BLaER1 treated with 17β-estradiol and CSF1 and Interleukin-3, amounts not matched to agents 10 nM and 100 nM (cell line): ENCODE measurements around the gene LPCAT2.

Experiments
- H3K27ac ChIP-seq, 11 experiments: shearing (Covaris generic); formaldehyde crosslinking; 2 replicates each; pipeline ENCODE4 v1.8.1; 2022
- H3K27me3 ChIP-seq, 11 experiments: shearing (Covaris generic); formaldehyde crosslinking; 2 replicates each; pipeline ENCODE4 v1.8.1; 2022
- H3K36me3 ChIP-seq, 11 experiments: shearing (Covaris generic); formaldehyde crosslinking; 2 replicates each; pipeline ENCODE4 v1.8.1; 2022
- H3K4me1 ChIP-seq, 10 experiments: shearing (Covaris generic); formaldehyde crosslinking; 2 replicates each; pipeline ENCODE4 v1.8.1; 2022
- H3K4me2 ChIP-seq, 11 experiments: shearing (Covaris generic); formaldehyde crosslinking; 2 replicates each; pipeline ENCODE4 v1.8.1; 2022
- H3K4me3 ChIP-seq, 10 experiments: shearing (Covaris generic); formaldehyde crosslinking; 2 replicates each; pipeline ENCODE4 v1.8.1; 2022
- H3K9ac ChIP-seq, 11 experiments: shearing (Covaris generic); formaldehyde crosslinking; 2 replicates each; pipeline ENCODE4 v1.8.1; 2022
- H3K9me3 ChIP-seq, 11 experiments: shearing (Covaris generic); formaldehyde crosslinking; replicated peaks in 1 of 11; 2 replicates each; pipeline ENCODE4 v1.8.1; 2022
- H4K20me1 ChIP-seq, 11 experiments: shearing (Covaris generic); formaldehyde crosslinking; 2 replicates each; pipeline ENCODE4 v1.8.1; 2022
- Cebpa-rat ChIP-seq, 11 experiments: shearing (Covaris generic); IDR thresholded peaks; 2 replicates each; pipeline ENCODE4 v1.8.1; 2022

The LPCAT2 gene

GRCh38 chr16:55490301-55490700, 18.6 kb upstream of the LPCAT2 start:
- H3K4me3 ChIP-seq, result no peak overlapping the region
- H3K4me1 ChIP-seq, result peaks cover 0 to 5% (median 0%) of the 10 kb centered on the region in 10 experiments; a peak in 1 of 20 replicates
- H3K9ac ChIP-seq, result no peak overlapping the region
- no peak overlapping the region for H3K4me2 ChIP-seq
- peaks cover 0 to 4% (median 0%) of the 10 kb centered on the region in 11 experiments; a peak in 1 of 22 replicates for H3K9me3 ChIP-seq
- TF ChIP-seq Cebpa-rat (IDR thresholded peaks at IDR 0.05), result no peak
- H3K27me3 ChIP-seq, result no peaks in the 10 kb centered on the region
- no peak overlapping the region for H3K27ac ChIP-seq
- H3K36me3 ChIP-seq, result peaks cover 0 to 3% (median 0%) of the 10 kb centered on the region in 11 experiments; a peak in 4 of 22 replicates
- no peaks in the 10 kb centered on the region for H4K20me1 ChIP-seq

GRCh38 chr16:55491691-55492090, 17.2 kb upstream of the LPCAT2 start:
- H3K4me3 ChIP-seq, result no peak overlapping the region
- H3K4me1 ChIP-seq, result peaks cover 2 to 17% (median 4%) of the 10 kb centered on the region in 10 experiments
- no peaks in the 10 kb centered on the region for H3K9me3 ChIP-seq
- H3K4me2 ChIP-seq, result no peak overlapping the region
- TF ChIP-seq Cebpa-rat (IDR thresholded peaks at IDR 0.05), result no peak
- H3K36me3 ChIP-seq, result no peaks in the 10 kb centered on the region
- no peaks in the 10 kb centered on the region for H3K27me3 ChIP-seq
- H3K27ac ChIP-seq, result no peak overlapping the region
- H3K9ac ChIP-seq, result no peak overlapping the region
- no peaks in the 10 kb centered on the region for H4K20me1 ChIP-seq

GRCh38 chr16:55492756-55493380, 16.0 kb upstream of the LPCAT2 start:
- no peak for TF ChIP-seq Cebpa-rat (IDR thresholded peaks at IDR 0.05)
- no peak overlapping the region for H3K4me3 ChIP-seq
- no peaks in the 10 kb centered on the region for H3K27me3 ChIP-seq
- H3K4me2 ChIP-seq, result no peak overlapping the region
- no peak overlapping the region for H3K9ac ChIP-seq
- no peaks in the 10 kb centered on the region for H3K9me3 ChIP-seq
- no peaks in the 10 kb centered on the region for H3K36me3 ChIP-seq
- H3K4me1 ChIP-seq, result peaks cover 11 to 28% (median 15%) of the 10 kb centered on the region in 10 experiments
- H4K20me1 ChIP-seq, result no peaks in the 10 kb centered on the region
- no peak overlapping the region for H3K27ac ChIP-seq

GRCh38 chr16:55494994-55495421, 13.9 kb upstream of the LPCAT2 start:
- no peak overlapping the region for H3K27ac ChIP-seq

GRCh38 chr16:55495616-55496289, 13.1 kb upstream of the LPCAT2 start:
- no peak for TF ChIP-seq Cebpa-rat (IDR thresholded peaks at IDR 0.05)
- no peaks in the 10 kb centered on the region for H3K36me3 ChIP-seq
- no peak overlapping the region; a peak in 2 of 22 replicates for H3K4me2 ChIP-seq
- H3K9ac ChIP-seq, result no peak overlapping the region
- no peaks in the 10 kb centered on the region for H3K9me3 ChIP-seq
- peaks cover 26 to 51% (median 35%) of the 10 kb centered on the region in 10 experiments for H3K4me1 ChIP-seq
- H3K27me3 ChIP-seq, result no peaks in the 10 kb centered on the region
- H3K4me3 ChIP-seq, result no peak overlapping the region
- H4K20me1 ChIP-seq, result no peaks in the 10 kb centered on the region
- no peak overlapping the region for H3K27ac ChIP-seq

More at GRCh38 chr16:55494994-55495421, 13.9 kb upstream of the LPCAT2 start:
- Histone ChIP-seq H3K36me3 (no peaks in the 10 kb centered on the region), H3K9ac (no peak overlapping the region), H3K27me3 (no peaks in the 10 kb centered on the region), H3K4me1 (peaks cover 18 to 44% (median 27%) of the 10 kb centered on the region in 10 experiments), H4K20me1 (no peaks in the 10 kb centered on the region), H3K9me3 (no peaks in the 10 kb centered on the region), H3K4me2 (no peak overlapping the region), H3K4me3 (no peak overlapping the region)
- TF ChIP-seq Cebpa-rat (IDR thresholded peaks at IDR 0.05), result no peak

- Histone ChIP-seq H4K20me1 (no peaks in the 10 kb centered on the region), H3K4me1 (peaks cover 26 to 60% (median 35%) of the 10 kb centered on the region in 10 experiments), H3K4me2 (peak overlapping the region; percentile 42 to 86 (median 73); a peak in 21 of 22 replicates), H3K27me3 (no peaks in the 10 kb centered on the region), H3K9ac (no peak overlapping the region), H3K27ac (no peak overlapping the region), H3K9me3 (no peaks in the 10 kb centered on the region), H3K36me3 (no peaks in the 10 kb centered on the region), H3K4me3 (no peak overlapping the region)
- TF ChIP-seq Cebpa-rat (IDR thresholded peaks at IDR 0.05), result no peak
Measured at GRCh38 chr16:55496509-55497145, 12.2 kb upstream of the LPCAT2 start.

GRCh38 chr16:55497558-55497957, 11.3 kb upstream of the LPCAT2 start:
- H3K36me3 ChIP-seq, result no peaks in the 10 kb centered on the region
- H3K4me1 ChIP-seq, result peaks cover 28 to 63% (median 38%) of the 10 kb centered on the region in 10 experiments
- no peaks in the 10 kb centered on the region for H4K20me1 ChIP-seq
- no peak overlapping the region for H3K27ac ChIP-seq
- no peak overlapping the region for H3K9ac ChIP-seq
- no peak overlapping the region for H3K4me3 ChIP-seq
- no peak for TF ChIP-seq Cebpa-rat (IDR thresholded peaks at IDR 0.05)
- no peaks in the 10 kb centered on the region for H3K9me3 ChIP-seq
- no peaks in the 10 kb centered on the region for H3K27me3 ChIP-seq
- H3K4me2 ChIP-seq, result peak overlapping the region in 10 of 11 experiments; percentile 2 to 74 (median 37); a peak in 10 of 22 replicates

GRCh38 chr16:55498101-55498500, 10.8 kb upstream of the LPCAT2 start:
- H3K4me3 ChIP-seq, result no peak overlapping the region
- peak overlapping the region in 10 of 11 experiments; percentile 2 to 64 (median 32); a peak in 7 of 22 replicates for H3K4me2 ChIP-seq
- no peaks in the 10 kb centered on the region for H4K20me1 ChIP-seq
- no peaks in the 10 kb centered on the region for H3K27me3 ChIP-seq
- peaks cover 33 to 68% (median 44%) of the 10 kb centered on the region in 10 experiments for H3K4me1 ChIP-seq
- H3K9me3 ChIP-seq, result no peaks in the 10 kb centered on the region
- TF ChIP-seq Cebpa-rat (IDR thresholded peaks at IDR 0.05), result no peak
- H3K27ac ChIP-seq, result no peak overlapping the region
- H3K9ac ChIP-seq, result no peak overlapping the region
- no peaks in the 10 kb centered on the region for H3K36me3 ChIP-seq

- peak overlapping the region in 1 of 11 experiments; percentile 46; a peak in 2 of 22 replicates for H3K27ac ChIP-seq
Measured at GRCh38 chr16:55499281-55499680, 9.6 kb upstream of the LPCAT2 start.

More at GRCh38 chr16:55499281-55499680, 9.6 kb upstream of the LPCAT2 start:
- no peak for TF ChIP-seq Cebpa-rat (IDR thresholded peaks at IDR 0.05)
- Histone ChIP-seq H3K9ac (no peak overlapping the region), H3K36me3 (no peaks in the 10 kb centered on the region), H4K20me1 (no peaks in the 10 kb centered on the region), H3K4me2 (peak overlapping the region in 10 of 11 experiments; percentile 33 to 66 (median 56); a peak in 16 of 22 replicates), H3K9me3 (no peaks in the 10 kb centered on the region), H3K4me3 (no peak overlapping the region), H3K4me1 (peaks cover 39 to 73% (median 51%) of the 10 kb centered on the region in 10 experiments), H3K27me3 (no peaks in the 10 kb centered on the region)
